Chondrocyte (in vitro differentiated cells): ENCODE measurements around the gene SLC49A3. TPM values are rescaled to one million over a fixed set of nuclear protein-coding genes. Genes with fewer than 3 reads are reported as not detected.

Experiments used
- DNase-seq: peaks from one replicate; pipeline ENCODE4 v3.0.0; 2021; ENCODE audit warnings: mixed read lengths, low spot score
- H3K27ac Mint-ChIP-seq: one replicate; pipeline ENCODE4 v1.8.0; 2021; ENCODE audit warnings: mild to moderate bottlenecking, moderate library complexity, mixed read lengths; ENCODE audit not compliant: unreplicated experiment
- H3K27me3 Mint-ChIP-seq: 2 replicates; pipeline ENCODE4 v1.8.0; 2021; ENCODE audit warnings: low read depth, mixed read lengths
- H3K36me3 Mint-ChIP-seq: 2 replicates; pipeline ENCODE4 v1.8.0; 2021; ENCODE audit warnings: low read depth, mixed read lengths
- H3K4me1 Mint-ChIP-seq: 2 replicates; pipeline ENCODE4 v1.8.0; 2021; ENCODE audit warnings: low read depth, mild to moderate bottlenecking, mixed read lengths
- H3K4me3 Mint-ChIP-seq: one replicate; pipeline ENCODE4 v1.8.0; 2021; ENCODE audit warnings: mild to moderate bottlenecking, moderate library complexity, mixed read lengths; ENCODE audit not compliant: unreplicated experiment
- H3K9me3 Mint-ChIP-seq: 2 replicates; pipeline ENCODE4 v1.8.0; 2021; ENCODE audit warnings: low read depth, mixed read lengths
- CTCF ChIP-seq: fragments of 200-600 bp; sonication (generic); IDR thresholded peaks from 2 replicates; pipeline ENCODE4 v1.5.0; 2021; ENCODE audit warnings: antibody characterized with exemption, mild to moderate bottlenecking, moderate library complexity
- total RNA-seq: library from RNA; stranded (reverse); gene quantifications from 3 replicates; pipeline ENCODE4 v1.2.1, GENCODE V29; 2021

SLC49A3 gene
- total RNA-seq, 1 donor from 2014 or later, result 1.3 TPM

GRCh38 chr4:712093-712492, 23.1 kb upstream of the SLC49A3 start:
- Mint-ChIP-seq H3K4me3 (no peak overlapping the region), H3K9me3 (no peaks in the 10 kb centered on the region), H3K4me1 (peaks cover 30% of the 10 kb centered on the region), H3K36me3 (peaks cover 3% of the 10 kb centered on the region), H3K27ac (no peak overlapping the region), H3K27me3 (no peaks in the 10 kb centered on the region)
- DNase-seq, result no peak
- TF ChIP-seq CTCF, result no peak

DNA sequence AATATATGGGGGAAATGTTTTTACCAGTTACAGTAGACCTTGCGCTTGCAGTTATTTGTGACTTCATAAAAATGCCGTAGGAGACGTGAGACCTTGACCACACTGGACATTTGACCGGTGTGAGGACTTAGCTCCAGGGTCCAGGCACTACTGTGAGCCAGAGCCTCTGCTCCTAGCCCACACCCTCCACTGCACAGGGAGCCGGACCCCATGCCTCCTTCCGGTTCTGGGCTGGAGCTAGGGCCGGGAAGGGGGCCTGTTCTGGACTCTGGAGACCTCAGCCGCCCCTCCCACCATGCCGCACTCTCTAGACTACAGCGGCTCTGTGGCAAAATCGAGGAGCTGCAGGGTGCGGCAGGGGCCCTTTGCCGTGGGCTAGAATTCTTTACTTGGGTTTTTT, 22.0 kb upstream of the SLC49A3 start:
- H3K27ac Mint-ChIP-seq, result no peak overlapping the region
- H3K4me3 Mint-ChIP-seq, result no peak overlapping the region
- H3K9me3 Mint-ChIP-seq, result no peaks in the 10 kb centered on the region
- DNase-seq, result no peak
- H3K27me3 Mint-ChIP-seq, result no peaks in the 10 kb centered on the region
- H3K36me3 Mint-ChIP-seq, result peaks cover 3% of the 10 kb centered on the region
- TF ChIP-seq CTCF, result no peak
- H3K4me1 Mint-ChIP-seq, result peaks cover 32% of the 10 kb centered on the region

DNA sequence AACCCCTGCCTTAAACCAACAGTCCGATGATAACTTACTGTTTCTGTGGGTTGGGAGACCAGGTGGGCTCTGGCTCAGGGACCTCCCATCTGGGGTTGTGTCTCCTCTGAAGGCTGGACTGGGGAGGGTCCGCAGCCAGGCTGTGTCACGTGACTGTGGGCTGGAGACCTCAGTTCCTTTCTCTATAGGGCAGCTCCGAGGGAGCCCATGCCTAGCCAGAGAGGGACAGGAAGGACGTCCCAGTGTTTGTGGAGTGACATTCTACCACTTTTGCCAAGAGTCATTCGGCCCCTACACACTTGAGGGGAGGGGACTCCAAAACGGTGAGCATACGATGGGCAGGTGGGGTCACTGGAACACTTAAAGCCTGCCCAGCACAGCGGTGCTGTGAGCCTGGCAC, 21.2 kb upstream of the SLC49A3 start:
- no peak overlapping the region for H3K4me3 Mint-ChIP-seq
- no peaks in the 10 kb centered on the region for H3K27me3 Mint-ChIP-seq
- peaks cover 3% of the 10 kb centered on the region for H3K36me3 Mint-ChIP-seq
- peaks cover 35% of the 10 kb centered on the region for H3K4me1 Mint-ChIP-seq
- no peak for DNase-seq
- TF ChIP-seq CTCF, result no peak
- H3K9me3 Mint-ChIP-seq, result no peaks in the 10 kb centered on the region
- peak overlapping the region; percentile 5 for H3K27ac Mint-ChIP-seq

- Mint-ChIP-seq H3K4me3 (no peak overlapping the region), H3K27ac (peak overlapping the region; percentile 7), H3K27me3 (no peaks in the 10 kb centered on the region), H3K9me3 (no peaks in the 10 kb centered on the region), H3K36me3 (peaks cover 1% of the 10 kb centered on the region), H3K4me1 (peaks cover 35% of the 10 kb centered on the region)
- TF ChIP-seq CTCF, result no peak
- DNase-seq, result no peak
Measured at GRCh38 chr4:709348-709747, 20.4 kb upstream of the SLC49A3 start.

DNA sequence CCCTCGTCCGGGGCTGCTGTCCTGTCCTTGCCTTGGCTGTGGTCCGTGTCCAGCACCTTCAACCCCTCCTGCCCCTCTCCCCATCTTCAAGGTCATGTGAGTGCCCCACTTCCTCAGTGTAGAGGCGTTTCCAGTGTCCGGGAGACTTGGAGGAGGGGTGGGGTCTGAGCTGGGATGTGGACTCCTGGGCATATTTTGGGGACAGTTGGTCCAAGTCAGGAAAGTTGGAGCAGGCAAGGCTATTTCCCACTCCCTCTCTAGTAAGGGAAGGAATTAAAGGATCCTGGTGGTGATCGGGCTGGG, 19.6 kb upstream of the SLC49A3 start:
- TF ChIP-seq CTCF, result no peak
- Mint-ChIP-seq H3K27me3 (no peaks in the 10 kb centered on the region), H3K36me3 (peaks cover 1% of the 10 kb centered on the region), H3K9me3 (no peaks in the 10 kb centered on the region), H3K4me3 (no peak overlapping the region), H3K27ac (no peak overlapping the region), H3K4me1 (peaks cover 35% of the 10 kb centered on the region)
- DNase-seq, result no peak
